OCI-LY3 (cell line): ENCODE data around the gene OR2F1.

ENCODE experiments used
- H2AFZ ChIP-seq: fragments of 200-600, 300-600 bp; shearing (Covaris generic); 2 replicates; pipeline ENCODE4 v1.6.0; 2014; ENCODE audit warnings: antibody characterized with exemption, low read depth, low read length
- H3K27ac ChIP-seq: fragments of 200-600, 300-600 bp; sonication (generic); 2 replicates; pipeline ENCODE4 v1.5.1; 2014; ENCODE audit warnings: mild to moderate bottlenecking, low read length, moderate library complexity, mixed read lengths
- H3K27me3 ChIP-seq: fragments of 200-600, 300-600 bp; sonication (generic); 2 replicates; pipeline ENCODE4 v1.6.1; 2014; ENCODE audit warnings: low read depth, low read length, mixed read lengths
- H3K36me3 ChIP-seq: fragments of 200-600, 300-600 bp; sonication (generic); replicated peaks from 2 replicates; pipeline ENCODE3; 2014; ENCODE audit warnings: low read depth, low read length, mixed read lengths
- H3K4me1 ChIP-seq: fragments of 300-600, 200-600 bp; sonication (generic); 2 replicates; pipeline ENCODE4 v1.6.1; 2014; ENCODE audit warnings: low read length, mixed read lengths
- H3K4me2 ChIP-seq: fragments of 200-600, 300-600 bp; sonication (generic); 2 replicates; pipeline ENCODE4 v1.6.1; 2014; ENCODE audit warnings: low read length, mixed read lengths
- H3K4me3 ChIP-seq: fragments of 300-600, 200-600 bp; sonication (generic); 2 replicates; pipeline ENCODE4 v1.5.1; 2014; ENCODE audit warnings: antibody characterized with exemption, mild to moderate bottlenecking, low read length, moderate library complexity
- H3K79me2 ChIP-seq: fragments of 300-600, 200-600 bp; shearing (Covaris generic); 2 replicates; pipeline ENCODE4 v1.6.1; 2014; ENCODE audit warnings: mild to moderate bottlenecking, low read length, mixed read lengths
- H3K9ac ChIP-seq: fragments of 300-600, 200-600 bp; shearing (Covaris generic); 2 replicates; pipeline ENCODE4 v1.6.0; 2014; ENCODE audit warnings: mild to moderate bottlenecking, low read length, moderate library complexity
- H3K9me3 ChIP-seq: fragments of 200-600, 300-600 bp; shearing (Covaris generic); 2 replicates; pipeline ENCODE4 v1.6.1; 2014; ENCODE audit warnings: low read length, mixed read lengths; ENCODE audit not compliant: insufficient read depth
- H4K20me1 ChIP-seq: fragments of 200-600, 300-600 bp; sonication (generic); 2 replicates; pipeline ENCODE4 v1.6.1; 2016; ENCODE audit warnings: low read length, mixed read lengths; ENCODE audit not compliant: insufficient read depth
- CTCF ChIP-seq: fragments of 200-600, 300-600 bp; sonication (generic); IDR thresholded peaks from 2 replicates; pipeline ENCODE4 v1.5.1; 2014; ENCODE audit warnings: antibody characterized with exemption, low read length, low read depth
- EZH2phosphoT487 ChIP-seq: fragments of 200-600 bp; shearing (Covaris generic); IDR thresholded peaks from 2 replicates; pipeline ENCODE4 v1.6.1; 2018; ENCODE audit warnings: antibody characterized with exemption, mixed run types, low read depth

Gene OR2F1

DNA sequence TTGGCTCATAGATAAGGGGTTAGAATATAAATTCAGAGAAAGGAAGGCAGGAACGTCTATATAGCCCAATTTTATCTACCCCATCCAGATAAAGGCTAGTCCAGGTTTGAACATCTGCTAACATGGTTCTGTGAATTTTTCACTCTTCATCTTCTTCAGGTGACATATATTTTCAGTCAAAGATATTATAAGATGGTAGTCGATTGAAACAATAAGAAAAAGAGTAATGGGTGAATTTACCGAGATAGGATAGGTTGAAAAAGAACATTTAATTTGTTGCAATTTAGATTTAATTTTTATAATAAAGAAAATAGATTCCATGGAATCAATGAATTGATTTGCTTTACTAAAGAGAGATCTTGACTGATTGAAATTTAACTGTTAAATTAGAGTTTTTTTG lies at the start of gene OR2F1:
Gene OR2F1, plus strand, starts transcription at position 301 of the 400 bp plus-strand sequence. CDS start 5,127 bp downstream, outside the sequence.
- TF ChIP-seq EZH2phosphoT487: no peak
- TF ChIP-seq CTCF: no peak

GRCh38 chr7:143905509-143905908 lies 49.1 kb upstream of the OR2F1 start:
- Histone ChIP-seq H3K4me2 (no peak overlapping the region), H4K20me1 (no peaks in the 10 kb centered on the region), H3K9me3 (no peaks in the 10 kb centered on the region), H3K4me1 (peaks cover 7% of the 10 kb centered on the region), H3K9ac (no peak overlapping the region), H3K36me3 (no peaks in the 10 kb centered on the region), H3K27ac (no peak overlapping the region), H3K79me2 (peaks cover 10% of the 10 kb centered on the region), H3K27me3 (peaks cover 19% of the 10 kb centered on the region; the same call in 1 of the 2 replicates), H3K4me3 (no peak overlapping the region), H2AFZ (no peak overlapping the region)
- TF ChIP-seq EZH2phosphoT487: no peak
- no peak for TF ChIP-seq CTCF

More for the DNA sequence above, at the start of gene OR2F1:
- Histone ChIP-seq H3K4me1 (no peaks in the 10 kb centered on the region), H3K4me2 (no peak within 1 kb of the TSS), H3K79me2 (no peaks in the 10 kb centered on the region), H3K36me3 (no peaks in the 10 kb centered on the region), H3K27ac (no peak within 1 kb of the TSS), H3K4me3 (no peak within 1 kb of the TSS), H3K9me3 (no peaks in the 10 kb centered on the region), H3K9ac (no peak within 1 kb of the TSS), H4K20me1 (no peaks in the 10 kb centered on the region), H2AFZ (no peak within 1 kb of the TSS), H3K27me3 (peaks cover 24% of the 10 kb centered on the region)

DNA sequence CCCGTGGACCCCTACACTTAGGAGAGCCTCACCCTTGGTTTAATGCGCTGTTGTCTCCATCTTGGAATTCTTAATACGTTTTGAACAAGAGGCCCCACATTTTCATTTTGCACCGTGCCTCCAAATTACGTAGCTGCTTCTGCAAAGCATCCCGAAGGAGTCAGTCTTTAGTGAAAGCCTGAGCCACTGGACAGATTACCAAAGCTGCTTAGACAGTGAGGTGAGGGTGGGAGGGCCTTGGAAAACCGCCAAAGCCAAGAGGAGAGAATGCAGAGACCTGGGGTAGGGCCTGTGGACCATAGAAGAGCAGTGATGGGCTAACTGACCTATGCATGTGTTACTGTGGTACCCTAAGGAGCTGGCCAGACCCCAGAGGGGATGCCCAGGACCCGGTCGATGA lies 48.5 kb upstream of the OR2F1 start:
- Histone ChIP-seq H3K36me3 (no peaks in the 10 kb centered on the region), H3K9ac (no peak overlapping the region), H3K4me1 (0 out of 2 replicates have a peak, but pooled peaks cover 3% of the 10 kb centered on the region), H3K27me3 (peaks cover 21% of the 10 kb centered on the region; the same call in 1 of the 2 replicates), H3K4me2 (no peak overlapping the region), H3K4me3 (no peak overlapping the region), H3K9me3 (no peaks in the 10 kb centered on the region), H4K20me1 (no peaks in the 10 kb centered on the region), H3K79me2 (peaks cover 3% of the 10 kb centered on the region; the same call in 1 of the 2 replicates), H3K27ac (no peak overlapping the region), H2AFZ (no peak overlapping the region)
- TF ChIP-seq EZH2phosphoT487 (no peak), CTCF (no peak)

DNA sequence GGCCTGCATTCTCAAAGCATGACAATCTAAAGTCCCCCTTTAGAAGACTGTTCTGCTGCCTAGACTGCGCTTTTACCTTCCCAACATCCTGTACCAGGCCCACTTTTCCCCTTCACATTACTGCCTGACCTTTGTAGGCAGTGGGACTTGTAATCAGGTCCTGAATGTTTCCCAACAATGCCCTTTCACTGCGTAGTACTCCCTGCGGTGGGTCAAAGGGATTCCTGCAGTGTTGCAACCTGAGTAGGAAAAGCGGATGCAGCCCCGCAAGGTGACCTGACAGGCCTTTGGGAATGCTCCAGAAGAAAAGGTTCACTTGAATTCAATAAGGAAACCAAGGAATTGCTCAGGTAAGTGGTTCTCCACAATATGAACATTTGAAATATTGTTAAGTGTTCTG lies 47.7 kb upstream of the OR2F1 start:
- TF ChIP-seq CTCF: no peak
- TF ChIP-seq EZH2phosphoT487: no peak
- Histone ChIP-seq H3K27ac (no peak overlapping the region), H3K27me3 (peaks cover 22% of the 10 kb centered on the region; the same call in 1 of the 2 replicates), H3K36me3 (no peaks in the 10 kb centered on the region), H3K79me2 (no peaks in the 10 kb centered on the region), H2AFZ (no peak overlapping the region), H3K4me2 (no peak overlapping the region), H4K20me1 (no peaks in the 10 kb centered on the region), H3K4me1 (0 out of 2 replicates have a peak, but pooled peaks cover 3% of the 10 kb centered on the region), H3K9ac (no peak overlapping the region), H3K4me3 (no peak overlapping the region), H3K9me3 (no peaks in the 10 kb centered on the region)
